HG02588 (cell line): ENCODE data around the gene GP9.
"Not testable (repeated sequence)": the region's sequence is repeated elsewhere in the genome, so short reads cannot be mapped to it uniquely, and the experiment has no call there.

Experiments used
- ATAC-seq: cut with Tn5 transposase; IDR thresholded peaks from one replicate; pipeline ENCODE4 v1.9.1; 2021; ENCODE audit warnings: mild to moderate bottlenecking, moderate library complexity; ENCODE audit not compliant: unreplicated experiment

Gene GP9

GRCh38 chr3:129047553-129047839 is 13.1 kb upstream of the GP9 start:
- no peak for ATAC-seq

GRCh38 chr3:129050556-129051295 is 9.9 kb upstream of the GP9 start:
- no peak for ATAC-seq

DNA sequence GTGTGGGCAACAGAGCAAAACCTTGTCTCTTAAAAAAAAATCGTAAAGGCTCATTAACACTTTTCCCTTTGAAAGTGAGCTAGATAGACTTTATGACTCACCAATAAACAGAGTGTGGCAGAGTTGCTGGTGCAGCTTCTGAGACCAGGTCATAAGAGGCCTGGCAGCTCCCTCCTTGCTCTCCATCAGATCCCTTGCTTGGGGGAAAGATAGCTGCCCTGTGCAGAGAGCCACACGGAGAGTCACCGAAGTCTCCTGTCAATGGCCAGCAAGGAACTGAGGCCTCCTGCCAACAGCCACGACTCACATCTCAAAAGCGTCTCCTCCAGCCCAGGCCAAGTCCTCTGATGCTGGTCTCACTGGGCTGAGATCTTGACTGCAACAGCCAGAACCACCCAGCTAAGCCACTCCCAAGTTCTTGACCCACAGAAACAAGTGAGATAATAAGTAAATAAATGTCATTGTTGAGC is 8.7 kb upstream of the GP9 start:
- ATAC-seq: no peak

GRCh38 chr3:129052675-129053074 is 7.9 kb upstream of the GP9 start:
- no peak for ATAC-seq

- ATAC-seq: no peak
These were observed 5.9 kb upstream of the GP9 start for GRCh38 chr3:129054605-129055104.

DNA sequence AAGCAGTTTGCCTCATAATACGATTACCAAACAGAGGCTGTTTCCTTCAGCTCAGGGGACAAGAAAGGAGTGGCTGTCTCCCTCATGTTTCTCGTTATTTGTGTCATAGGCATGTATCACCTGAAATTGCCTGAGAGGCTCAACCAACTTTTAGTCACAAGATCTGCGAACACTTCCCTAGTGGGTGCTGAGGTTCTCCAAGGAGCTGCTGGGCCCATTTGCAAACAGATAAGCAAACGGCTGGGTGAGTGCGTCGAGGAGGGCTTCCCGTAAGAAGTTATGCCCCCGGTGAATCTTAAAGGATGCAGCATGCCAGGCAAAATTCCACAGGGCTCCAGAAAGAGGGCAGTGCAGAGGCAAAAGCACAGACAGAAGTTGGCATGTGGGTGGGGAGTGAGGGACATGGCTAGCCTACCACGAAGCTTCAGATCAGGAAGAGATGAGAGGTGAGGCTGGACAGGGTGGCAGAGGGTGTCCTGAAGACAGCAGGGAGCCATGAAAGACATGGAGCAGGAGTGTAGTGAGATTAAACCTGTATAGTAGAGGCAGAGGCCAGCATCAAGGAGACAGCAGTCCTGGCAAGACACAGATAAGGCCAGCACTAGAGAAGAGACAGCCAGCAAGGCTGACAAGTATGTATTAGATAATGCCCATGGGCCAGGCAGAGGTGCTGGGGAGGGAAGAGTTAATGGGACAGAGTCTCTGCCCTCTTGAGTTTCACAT is 4.0 kb upstream of the GP9 start:
- ATAC-seq: no peak

DNA sequence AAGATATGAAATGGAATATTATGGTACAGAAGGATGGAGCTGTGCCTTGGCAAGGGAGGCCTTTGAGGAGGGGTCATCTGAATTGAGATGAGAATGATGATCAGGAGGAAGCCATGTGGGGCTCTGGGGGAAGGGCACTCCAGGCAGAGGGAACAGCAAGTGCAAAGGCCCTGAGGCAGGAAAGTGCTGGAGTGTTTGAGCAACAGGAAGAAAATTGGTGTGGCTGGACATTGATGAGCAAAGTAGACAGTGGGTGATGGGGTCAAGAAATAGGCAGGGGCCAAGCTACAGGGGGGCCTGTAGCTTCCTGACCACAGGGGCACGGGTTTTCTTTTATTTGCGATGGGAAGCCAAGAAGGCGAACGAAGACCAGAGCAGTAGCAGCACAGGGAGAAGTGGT is 3.3 kb upstream of the GP9 start:
- no peak for ATAC-seq

- ATAC-seq: peak; percentile 65
These were observed 2.0 kb upstream of the GP9 start for GRCh38 chr3:129058441-129059200.

DNA sequence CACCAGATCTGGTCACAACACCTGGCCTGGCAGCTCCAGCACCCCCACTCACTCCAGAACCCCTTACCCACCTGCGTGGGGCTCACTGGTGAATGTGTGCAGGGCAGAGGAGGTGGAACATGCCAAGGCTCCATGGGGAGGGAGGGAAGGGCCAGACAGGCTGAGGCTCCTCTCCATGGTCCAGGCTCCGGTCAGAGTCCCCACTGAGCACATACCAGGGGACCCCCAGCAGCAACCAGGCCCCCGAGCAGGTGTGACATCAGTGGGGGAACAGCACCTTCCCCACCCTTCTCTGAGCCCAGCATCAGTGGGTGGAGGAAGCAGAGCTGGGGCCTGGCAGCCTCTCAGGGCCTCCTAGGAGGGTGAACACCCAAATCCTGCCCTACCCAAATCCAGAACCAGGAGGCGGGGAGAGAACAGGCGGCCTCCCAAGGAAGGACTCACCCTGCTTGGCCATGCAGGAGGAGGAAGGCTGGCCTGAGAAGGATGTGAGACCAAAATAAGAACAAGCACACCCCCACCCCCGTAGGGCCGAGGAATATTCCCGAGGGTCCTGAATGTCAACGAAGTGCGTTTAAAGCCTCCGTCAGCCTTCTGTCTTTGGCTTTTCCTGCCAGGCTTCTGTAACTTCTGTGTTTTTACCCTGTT is 1.1 kb upstream of the GP9 start:
- no peak for ATAC-seq

GRCh38 chr3:129061023-129061887 is 676 bp downstream of the GP9 start:
- no peak for ATAC-seq

DNA sequence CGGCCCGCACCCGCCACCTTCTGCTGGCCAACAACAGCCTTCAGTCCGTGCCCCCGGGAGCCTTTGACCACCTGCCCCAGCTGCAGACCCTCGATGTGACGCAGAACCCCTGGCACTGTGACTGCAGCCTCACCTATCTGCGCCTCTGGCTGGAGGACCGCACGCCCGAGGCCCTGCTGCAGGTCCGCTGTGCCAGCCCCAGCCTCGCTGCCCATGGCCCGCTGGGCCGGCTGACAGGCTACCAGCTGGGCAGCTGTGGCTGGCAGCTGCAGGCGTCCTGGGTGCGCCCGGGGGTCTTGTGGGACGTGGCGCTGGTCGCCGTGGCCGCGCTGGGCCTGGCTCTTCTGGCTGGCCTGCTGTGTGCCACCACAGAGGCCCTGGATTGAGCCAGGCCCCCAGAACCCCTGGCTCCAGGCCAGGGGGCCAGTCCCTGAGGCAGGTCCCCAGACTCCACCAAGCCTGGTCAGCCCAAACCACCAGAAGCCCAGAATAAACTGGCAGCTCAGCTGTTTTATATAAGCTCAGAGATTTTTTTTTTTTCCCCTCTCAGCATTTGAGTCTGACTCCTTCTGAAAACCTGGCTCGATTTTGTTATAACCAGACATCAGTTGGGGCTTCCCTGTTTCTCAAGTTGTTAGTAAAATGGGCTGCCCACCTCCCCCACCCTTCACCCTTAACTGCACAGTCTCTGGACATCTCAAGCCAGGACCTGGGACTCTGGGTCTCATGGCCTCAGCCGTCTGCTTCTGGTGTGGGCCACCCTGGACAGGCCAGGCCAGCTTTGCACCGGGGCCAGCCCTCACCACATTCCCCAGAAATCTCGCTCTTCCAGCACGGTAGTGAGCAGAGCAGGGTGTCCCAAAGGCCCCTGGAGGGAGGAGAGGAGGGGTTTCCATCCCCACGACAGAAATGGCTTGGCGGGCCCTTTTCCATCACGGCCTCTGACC is 1.6 kb downstream of the GP9 start:
- no peak for ATAC-seq

DNA sequence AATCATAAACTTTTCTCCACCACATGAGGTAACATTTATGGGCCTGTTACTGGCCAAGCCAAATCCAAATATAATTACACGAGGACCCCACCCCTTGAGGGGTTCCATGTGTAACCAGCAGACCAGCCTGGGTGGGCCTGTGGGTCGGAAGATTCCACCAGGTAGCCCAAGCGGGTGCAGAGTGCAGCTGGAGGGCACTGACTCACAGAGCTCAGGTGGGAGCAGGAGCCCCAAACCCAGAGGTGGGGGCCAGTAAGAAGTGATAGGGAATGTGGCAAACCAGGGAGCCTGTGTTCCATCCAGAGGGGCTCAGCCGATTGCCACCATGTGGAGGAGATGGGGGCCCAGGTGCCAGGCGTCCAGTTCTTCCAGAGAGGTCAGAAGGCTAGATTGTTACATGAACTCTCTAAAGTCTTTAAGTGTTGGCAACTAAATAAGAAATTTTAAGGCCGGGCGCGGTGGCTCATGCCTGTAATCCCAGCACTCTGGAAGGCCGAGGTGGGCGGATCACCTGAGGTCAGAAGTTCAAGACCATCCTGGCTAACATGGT is 2.6 kb downstream of the GP9 start:
- no peak for ATAC-seq

- no peak for ATAC-seq
These were observed 3.4 kb downstream of the GP9 start for GRCh38 chr3:129063841-129064482.

DNA sequence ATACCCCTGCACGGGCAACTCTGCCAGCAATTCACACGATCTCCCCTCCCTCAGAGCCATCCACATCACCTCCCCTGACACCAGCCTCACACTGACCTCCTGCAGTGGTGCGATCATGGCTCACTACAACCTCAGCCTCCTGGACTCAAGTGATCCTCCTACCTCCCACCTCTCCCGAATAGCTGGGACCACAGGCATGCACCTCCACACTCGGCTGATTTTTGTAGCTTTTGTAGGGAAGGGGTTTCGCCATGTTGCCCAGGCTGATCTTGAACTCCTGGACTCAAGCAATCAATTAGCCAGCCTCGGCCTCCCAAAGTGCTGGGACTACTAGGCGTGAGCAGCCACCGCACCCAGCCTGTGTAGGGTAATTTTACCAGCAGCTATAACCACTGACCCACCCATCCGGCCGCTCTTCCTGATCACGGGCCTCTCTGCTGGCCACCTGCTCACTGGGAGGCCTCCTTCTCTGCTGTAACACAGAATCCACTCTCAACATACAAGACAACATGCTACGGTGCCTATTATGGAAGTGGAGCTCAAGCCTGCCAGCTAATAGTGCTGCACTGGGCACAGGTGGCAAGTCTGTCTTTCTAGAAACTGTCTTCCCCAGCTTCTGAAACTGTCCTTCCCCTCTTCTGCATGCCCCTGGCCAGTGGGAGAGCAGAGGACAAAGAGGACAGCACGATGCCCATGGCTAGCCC is 4.6 kb downstream of the GP9 start:
- no peak for ATAC-seq

- ATAC-seq: no peak
These were observed 5.1 kb downstream of the GP9 start for GRCh38 chr3:129065720-129066073.

- ATAC-seq: not testable (repeated sequence)
These were observed 7.1 kb downstream of the GP9 start for GRCh38 chr3:129067719-129068118.

- ATAC-seq: no peak
These were observed 7.8 kb downstream of the GP9 start for GRCh38 chr3:129068291-129068886.
